ENCODE results near the gene ALCAM. TPM values are rescaled to one million over a fixed set of nuclear protein-coding genes. Genes with fewer than 3 reads are reported as not detected.

The ALCAM gene
- total RNA-seq, 1 donor from 2014 or later: 15.2 TPM

DNA sequence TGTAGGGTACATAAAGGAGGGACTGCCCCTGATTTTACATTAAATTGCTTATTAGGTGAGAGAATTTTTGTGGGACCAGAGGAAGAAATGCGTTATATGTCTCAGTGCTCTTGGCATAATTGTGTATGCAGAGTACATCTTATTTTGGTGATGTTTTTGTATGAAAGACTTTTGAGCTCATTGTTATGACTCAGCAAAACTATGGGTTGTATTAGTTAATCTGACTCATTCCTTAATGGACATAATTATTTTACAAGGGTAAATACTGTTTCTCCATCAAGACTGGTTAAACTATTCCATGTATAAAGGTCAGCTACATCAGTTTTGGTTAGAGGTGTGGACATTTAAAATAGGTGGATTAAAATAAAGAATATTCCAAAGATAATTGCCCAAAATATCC lies 156.8 kb downstream of the ALCAM start:
- Histone ChIP-seq H3K27me3 (no peaks in the 10 kb centered on the region), H3K27ac (no peak overlapping the region), H3K36me3 (no peaks in the 10 kb centered on the region), H3K4me1 (no peaks in the 10 kb centered on the region), H3K9me3 (no peaks in the 10 kb centered on the region), H3K4me3 (no peak overlapping the region)
- no peak for DNase-seq (ENCODE audit: extremely low spot score in 2 of 2)
- TF ChIP-seq, protein P1, sequence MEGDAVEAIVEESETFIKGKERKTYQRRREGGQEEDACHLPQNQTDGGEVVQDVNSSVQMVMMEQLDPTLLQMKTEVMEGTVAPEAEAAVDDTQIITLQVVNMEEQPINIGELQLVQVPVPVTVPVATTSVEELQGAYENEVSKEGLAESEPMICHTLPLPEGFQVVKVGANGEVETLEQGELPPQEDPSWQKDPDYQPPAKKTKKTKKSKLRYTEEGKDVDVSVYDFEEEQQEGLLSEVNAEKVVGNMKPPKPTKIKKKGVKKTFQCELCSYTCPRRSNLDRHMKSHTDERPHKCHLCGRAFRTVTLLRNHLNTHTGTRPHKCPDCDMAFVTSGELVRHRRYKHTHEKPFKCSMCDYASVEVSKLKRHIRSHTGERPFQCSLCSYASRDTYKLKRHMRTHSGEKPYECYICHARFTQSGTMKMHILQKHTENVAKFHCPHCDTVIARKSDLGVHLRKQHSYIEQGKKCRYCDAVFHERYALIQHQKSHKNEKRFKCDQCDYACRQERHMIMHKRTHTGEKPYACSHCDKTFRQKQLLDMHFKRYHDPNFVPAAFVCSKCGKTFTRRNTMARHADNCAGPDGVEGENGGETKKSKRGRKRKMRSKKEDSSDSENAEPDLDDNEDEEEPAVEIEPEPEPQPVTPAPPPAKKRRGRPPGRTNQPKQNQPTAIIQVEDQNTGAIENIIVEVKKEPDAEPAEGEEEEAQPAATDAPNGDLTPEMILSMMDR (IDR thresholded peaks at IDR 0.05): no peak
- no peak for TF ChIP-seq POLR2A (IDR thresholded peaks at IDR 0.05)
- TF ChIP-seq POLR2AphosphoS5 (IDR thresholded peaks at IDR 0.05; ENCODE audit: insufficient read depth in 1 of 2, low read depth in 1 of 2): no peak
- intact Hi-C loops (cut with DNase I): no loop called here

DNA sequence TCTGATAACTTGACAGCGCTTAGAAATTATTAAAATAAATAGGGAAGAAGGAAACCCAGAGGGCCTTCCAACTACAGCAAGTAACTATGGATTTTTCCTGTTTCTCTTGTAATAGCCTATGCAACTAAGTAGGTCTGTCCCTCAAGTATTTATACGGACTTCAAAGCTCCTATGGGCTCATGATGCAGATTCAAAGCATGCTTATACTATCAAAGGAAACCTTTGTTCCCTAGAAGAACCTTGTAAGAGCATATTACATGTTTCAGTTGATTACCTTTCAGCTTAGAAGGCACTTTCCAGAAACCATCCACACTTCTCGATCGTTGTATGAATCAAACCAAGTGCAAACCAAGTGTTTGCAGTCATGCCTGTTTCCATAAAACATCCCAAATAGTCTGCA lies 158.8 kb downstream of the ALCAM start:
- Histone ChIP-seq H3K4me3 (no peak overlapping the region), H3K27ac (no peak overlapping the region), H3K36me3 (no peaks in the 10 kb centered on the region), H3K4me1 (no peaks in the 10 kb centered on the region), H3K9me3 (no peaks in the 10 kb centered on the region), H3K27me3 (no peaks in the 10 kb centered on the region)
- TF ChIP-seq POLR2AphosphoS5 (IDR thresholded peaks at IDR 0.05; ENCODE audit: insufficient read depth in 1 of 2, low read depth in 1 of 2) (no peak), POLR2A (IDR thresholded peaks at IDR 0.05) (no peak)
- TF ChIP-seq, protein P1 (IDR thresholded peaks at IDR 0.05): no peak
- DNase-seq (ENCODE audit: extremely low spot score in 2 of 2): no peak
- intact Hi-C loops (cut with DNase I): no loop called here

DNA sequence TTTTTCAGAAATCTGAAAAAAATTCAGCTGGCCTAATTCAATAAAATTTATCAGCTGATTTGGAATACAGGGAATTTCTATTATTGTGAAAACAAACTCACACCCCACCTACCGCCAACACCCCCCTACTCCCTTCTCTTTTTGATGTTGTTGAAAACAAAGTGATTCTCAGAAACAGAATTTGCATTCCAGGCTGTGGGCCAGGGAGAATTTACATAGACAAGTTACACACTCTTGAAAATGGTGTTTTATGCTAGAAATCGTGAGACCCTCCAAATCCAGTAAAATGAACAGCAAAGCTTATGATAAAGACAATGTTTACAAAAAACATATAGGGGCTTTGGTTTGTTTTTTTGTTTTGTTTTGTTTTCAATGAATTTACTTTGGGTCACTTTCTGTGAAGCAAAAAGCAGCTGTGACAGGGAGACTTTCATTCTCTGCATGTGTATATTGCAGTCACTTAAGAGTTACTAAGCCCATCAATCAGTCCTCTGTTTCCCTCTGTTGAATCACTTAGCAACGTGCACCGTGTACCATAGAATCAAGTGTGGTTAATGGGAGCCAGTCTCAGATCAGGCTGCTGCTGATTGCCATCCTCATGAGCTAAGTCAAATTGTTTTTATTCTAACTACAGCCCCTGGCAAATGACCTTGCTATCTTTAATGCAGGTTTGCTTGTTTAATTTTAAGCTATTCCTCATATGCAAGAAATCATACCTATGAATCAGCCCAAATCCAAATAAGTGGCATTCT lies 159.8 kb downstream of the ALCAM start:
- Histone ChIP-seq H3K4me1 (no peaks in the 10 kb centered on the region), H3K4me3 (no peak overlapping the region), H3K36me3 (no peaks in the 10 kb centered on the region), H3K9me3 (no peaks in the 10 kb centered on the region), H3K27ac (no peak overlapping the region), H3K27me3 (no peaks in the 10 kb centered on the region)
- TF ChIP-seq POLR2A (IDR thresholded peaks at IDR 0.05) (no peak), POLR2AphosphoS5 (IDR thresholded peaks at IDR 0.05; ENCODE audit: insufficient read depth in 1 of 2, low read depth in 1 of 2) (no peak)
- TF ChIP-seq, protein P1 (IDR thresholded peaks at IDR 0.05): no peak
- intact Hi-C loops (cut with DNase I): no loop called here
- no peak for DNase-seq (ENCODE audit: extremely low spot score in 2 of 2)

DNA sequence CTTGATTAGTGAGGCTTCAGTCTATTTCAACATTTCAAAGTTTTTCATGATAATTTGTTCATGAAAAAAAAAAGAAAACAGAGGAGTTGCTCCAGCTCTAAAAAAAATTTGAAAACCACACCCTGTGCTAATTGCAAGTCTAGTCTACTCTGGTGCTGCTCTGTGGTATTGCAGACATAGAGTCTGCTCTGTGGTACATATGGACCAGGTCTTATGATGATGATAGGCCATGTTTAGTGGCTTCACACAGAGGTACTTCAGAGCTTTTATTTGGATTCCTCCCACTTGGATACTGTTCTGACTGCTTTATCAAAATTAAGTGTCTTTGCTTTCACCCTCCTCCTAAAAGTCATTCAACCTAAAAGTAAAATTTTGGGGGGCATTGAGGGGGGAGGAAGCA lies 160.8 kb downstream of the ALCAM start:
- no peaks in the 10 kb centered on the region for H3K27me3 ChIP-seq
- TF ChIP-seq POLR2A (IDR thresholded peaks at IDR 0.05) (no peak), POLR2AphosphoS5 (IDR thresholded peaks at IDR 0.05; ENCODE audit: insufficient read depth in 1 of 2, low read depth in 1 of 2) (no peak)
- TF ChIP-seq, protein P1 (IDR thresholded peaks at IDR 0.05): no peak
- DNase-seq (ENCODE audit: extremely low spot score in 2 of 2): no peak
- H3K4me1 ChIP-seq: no peaks in the 10 kb centered on the region
- H3K9me3 ChIP-seq: no peaks in the 10 kb centered on the region
- H3K36me3 ChIP-seq: no peaks in the 10 kb centered on the region
- H3K4me3 ChIP-seq: no peak overlapping the region
- no peak overlapping the region for H3K27ac ChIP-seq
- intact Hi-C loops (cut with DNase I): no loop called here

DNA sequence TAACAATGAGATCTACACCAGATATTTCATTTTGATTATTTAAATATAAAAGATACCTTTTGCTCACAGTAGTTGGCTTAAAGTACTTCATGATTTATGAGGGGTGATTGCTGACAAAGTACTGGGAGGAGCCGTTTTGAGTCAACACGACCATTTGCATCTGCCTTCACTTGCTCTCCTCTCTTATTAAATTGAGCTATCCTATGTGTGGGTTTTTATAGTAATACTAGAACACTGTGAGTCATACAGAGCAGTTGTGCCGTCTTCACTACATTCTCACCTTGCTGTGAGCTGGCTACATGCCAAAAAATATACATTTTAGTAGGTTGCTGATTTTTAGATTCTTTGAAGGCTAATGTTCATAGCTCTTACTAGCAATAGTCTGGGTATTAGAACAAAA lies 161.2 kb downstream of the ALCAM start:
- Histone ChIP-seq H3K9me3 (no peaks in the 10 kb centered on the region), H3K4me3 (no peak overlapping the region), H3K27me3 (no peaks in the 10 kb centered on the region), H3K27ac (no peak overlapping the region), H3K4me1 (no peaks in the 10 kb centered on the region), H3K36me3 (no peaks in the 10 kb centered on the region)
- no peak for DNase-seq (ENCODE audit: extremely low spot score in 2 of 2)
- intact Hi-C loops (cut with DNase I): no loop called here
- TF ChIP-seq POLR2AphosphoS5 (IDR thresholded peaks at IDR 0.05; ENCODE audit: insufficient read depth in 1 of 2, low read depth in 1 of 2) (peak in 1 of 2 donors; percentile 39), POLR2A (IDR thresholded peaks at IDR 0.05) (no peak)
- TF ChIP-seq, protein P1 (IDR thresholded peaks at IDR 0.05): no peak
